Aorta (tissue), 5 donors: Measurements from ENCODE around the gene ZKSCAN8. TPM values are rescaled to one million over a fixed set of nuclear protein-coding genes. Genes with fewer than 3 reads are reported as not detected.

Experiments used
- ATAC-seq: fragments of 200-7000 bp; cut with Tn5 transposase; one replicate; pipeline ENCODE4 v1.9.1; 2022; ENCODE audit warnings: moderate library complexity; ENCODE audit not compliant: low FRiP score
- DNase-seq, 2 donors: peaks; one replicate each; pipeline ENCODE4 v3.0.0-alpha.2; 2020
- H3K27ac ChIP-seq, 2 donors: one replicate each; pipeline ENCODE4 v1.5.1; 2013; ENCODE audit warnings: low read length in 2 of 2, mild to moderate bottlenecking in 2 of 2, moderate library complexity in 2 of 2, control low read depth in 1 of 2, inconsistent platforms in 1 of 2, low read depth in 1 of 2
- H3K27me3 ChIP-seq, 2 donors: one replicate each; pipeline ENCODE4 v1.6.1; 2013; ENCODE audit warnings: control low read depth in 1 of 2, low read length in 1 of 2, mild to moderate bottlenecking in 1 of 2, moderate library complexity in 1 of 2; ENCODE audit not compliant: insufficient read depth in 2 of 2, control insufficient read depth in 1 of 2
- H3K36me3 ChIP-seq, 2 donors: one replicate each; pipeline ENCODE4 v1.6.1; 2013; ENCODE audit warnings: control low read depth in 1 of 2, low read length in 1 of 2, mild to moderate bottlenecking in 1 of 2; ENCODE audit not compliant: insufficient read depth in 2 of 2, control insufficient read depth in 1 of 2
- H3K4me1 ChIP-seq, 2 donors: one replicate each; pipeline ENCODE4 v1.6.1; 2013; ENCODE audit warnings: low read length in 2 of 2, control low read depth in 1 of 2, mild to moderate bottlenecking in 1 of 2, moderate library complexity in 1 of 2; ENCODE audit not compliant: insufficient read depth in 2 of 2, control insufficient read depth in 1 of 2
- H3K4me3 ChIP-seq, 2 donors: one replicate each; pipeline ENCODE4 v1.5.1; 2013; ENCODE audit warnings: low read length in 2 of 2, control low read depth in 1 of 2, mild to moderate bottlenecking in 1 of 2
- H3K9me3 ChIP-seq: one replicate; pipeline ENCODE4 v1.6.1; 2013; ENCODE audit warnings: mild to moderate bottlenecking, low read length; ENCODE audit not compliant: control insufficient read depth
- WGBS, 2 donors: extraction: QIAGEN DNeasy Blood & Tissue Kit; methylation state at CpG; one replicate each; pipeline ENCODE4 v1.1.7; 2013; 5-methylcytosine and 5-hydroxymethylcytosine counted together
- intact Hi-C, 2 donors: fragments of 100-400 bp; cut with DNase I; formaldehyde crosslinking; loops; one replicate each; pipeline versions ENCODE4 v1.14.2 to v1.15.0; 2022
- polyA plus RNA-seq, 2 donors: library from polyadenylated mRNA; stranded (reverse); fragments of 200-250 nt; gene quantifications; one replicate each; pipeline ENCODE4 v1.2.3, GENCODE V29; 2013
- total RNA-seq, 2 donors: library from RNA; stranded (reverse); fragmentation: NEBNext Ultra II Directional; extraction: Animal tissue kit (Norgen Biotek cat#: 25700); gene quantifications; one replicate each; pipeline ENCODE4 v1.2.1, GENCODE V29; 2021
- donor health status: healthy with polysubstance abuse.
- donor health status: Bipolar disorder and iron deficiency.
- donor health status: DM: no; HTN: no; CAD: no.
- donor health status: DM: no; HTN: no; CAD: no.
- donor health status: DM: yes; HTN: yes; CAD: no.

ZKSCAN8 gene
- total and polyA plus RNA-seq, 4 donors: 2.3 to 31.8 (median 16.6) TPM

DNA sequence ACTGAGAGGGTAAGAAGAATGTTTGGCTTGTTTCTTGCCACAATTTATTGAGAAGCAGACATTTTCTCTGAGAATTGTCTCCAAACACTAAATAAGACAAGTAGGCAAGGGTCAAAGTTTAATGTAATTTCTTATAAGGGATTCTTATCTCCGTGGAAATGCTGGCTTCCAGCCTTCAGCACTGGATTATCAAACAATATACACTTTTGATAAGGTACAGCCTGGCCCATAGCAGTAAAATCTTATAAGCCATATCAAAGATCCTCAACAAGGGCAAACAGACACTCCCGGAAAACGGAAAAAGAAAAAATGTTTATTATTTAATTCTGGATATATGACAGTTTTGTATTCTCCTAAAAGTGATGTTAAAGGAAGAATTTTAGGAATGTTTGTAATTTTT is 64.8 kb downstream of the ZKSCAN8 start:
- WGBS, 2 donors: 41 to 46% methylated on average over 3 of the region's 3 CpGs
- Histone ChIP-seq H3K27me3 (no peaks in the 10 kb centered on the region), H3K36me3 (no peaks in the 10 kb centered on the region), H3K27ac (no peak overlapping the region), H3K4me1 (no peaks in the 10 kb centered on the region), H3K9me3 (peaks cover 4% of the 10 kb centered on the region), H3K4me3 (no peak overlapping the region)
- ATAC-seq (no peak), DNase-seq (no peak)
- intact Hi-C loops: no loop called here

DNA sequence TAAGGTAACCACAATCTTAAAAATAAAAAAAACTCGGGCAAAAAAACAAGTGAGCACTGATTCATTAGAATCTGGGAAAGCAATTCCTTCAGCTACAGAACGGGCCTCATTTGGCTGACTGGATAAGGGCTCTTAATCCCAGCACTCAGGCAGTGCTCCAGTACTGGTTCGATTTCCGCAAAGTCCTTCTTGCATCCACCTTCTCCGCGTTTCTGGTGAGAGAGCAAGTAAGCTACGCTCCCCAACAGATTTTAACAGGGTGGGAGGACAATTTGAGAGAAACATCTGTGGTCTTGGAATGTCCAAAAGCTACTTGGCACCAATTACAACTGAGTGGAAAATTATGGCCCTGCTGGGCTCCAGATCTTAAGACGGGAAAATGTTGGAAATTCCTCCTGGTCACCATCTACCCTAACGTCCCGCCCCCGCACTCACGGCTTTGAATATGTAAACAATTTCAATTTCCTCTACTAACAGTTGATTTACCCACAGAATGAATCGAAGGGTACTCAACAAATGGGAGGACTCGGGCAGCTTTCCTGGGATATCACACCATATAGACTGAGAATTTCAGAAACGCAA is 65.3 kb downstream of the ZKSCAN8 start:
- Histone ChIP-seq H3K36me3 (no peaks in the 10 kb centered on the region), H3K27me3 (no peaks in the 10 kb centered on the region), H3K9me3 (peaks cover 4% of the 10 kb centered on the region), H3K27ac (no peak overlapping the region), H3K4me3 (no peak overlapping the region), H3K4me1 (no peaks in the 10 kb centered on the region)
- WGBS, 2 donors: 12 to 14% methylated on average over 15 of the region's 15 CpGs
- DNase-seq (no peak), ATAC-seq (no peak)
- intact Hi-C loops: no loop called here

DNA sequence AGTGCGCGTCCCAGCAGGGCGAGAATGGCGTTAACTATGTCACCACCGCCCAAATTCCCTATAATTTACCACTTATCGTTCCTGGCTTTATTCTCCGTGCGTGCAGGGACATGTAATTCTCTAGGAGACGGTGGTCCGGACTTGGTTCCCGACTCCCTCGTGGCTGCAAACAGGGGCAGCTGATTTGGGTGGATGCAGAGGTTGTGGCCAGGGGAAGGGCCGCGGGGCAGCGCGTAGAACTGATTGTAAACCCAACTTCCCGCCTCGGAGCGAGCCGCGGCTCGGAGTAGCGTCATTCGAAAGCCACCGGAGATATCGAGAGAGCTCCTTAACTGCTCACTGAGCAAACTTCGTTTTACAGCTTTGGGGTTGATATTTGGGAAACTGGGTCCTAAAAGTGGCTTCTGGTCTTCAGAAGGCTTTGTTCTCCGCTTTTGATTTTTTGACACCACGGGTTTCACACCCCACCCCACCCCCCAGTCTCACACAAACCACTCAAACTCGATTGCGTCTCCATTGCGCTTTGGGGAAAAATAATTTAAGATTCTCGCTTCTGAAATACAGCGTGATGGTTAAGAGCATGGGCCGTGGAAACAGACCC is 65.9 kb downstream of the ZKSCAN8 start:
- WGBS, 2 donors: 2% methylated on average over 35 of the region's 35 CpGs
- intact Hi-C loops: no loop called here
- no peak overlapping the region for H3K4me3 ChIP-seq
- DNase-seq (peak in 1 of 2 donors; percentile 56), ATAC-seq (no peak)
- no peaks in the 10 kb centered on the region for H3K36me3 ChIP-seq
- no peaks in the 10 kb centered on the region for H3K4me1 ChIP-seq
- H3K27ac ChIP-seq: no peak overlapping the region
- peaks cover 4% of the 10 kb centered on the region for H3K9me3 ChIP-seq
- no peaks in the 10 kb centered on the region for H3K27me3 ChIP-seq

DNA sequence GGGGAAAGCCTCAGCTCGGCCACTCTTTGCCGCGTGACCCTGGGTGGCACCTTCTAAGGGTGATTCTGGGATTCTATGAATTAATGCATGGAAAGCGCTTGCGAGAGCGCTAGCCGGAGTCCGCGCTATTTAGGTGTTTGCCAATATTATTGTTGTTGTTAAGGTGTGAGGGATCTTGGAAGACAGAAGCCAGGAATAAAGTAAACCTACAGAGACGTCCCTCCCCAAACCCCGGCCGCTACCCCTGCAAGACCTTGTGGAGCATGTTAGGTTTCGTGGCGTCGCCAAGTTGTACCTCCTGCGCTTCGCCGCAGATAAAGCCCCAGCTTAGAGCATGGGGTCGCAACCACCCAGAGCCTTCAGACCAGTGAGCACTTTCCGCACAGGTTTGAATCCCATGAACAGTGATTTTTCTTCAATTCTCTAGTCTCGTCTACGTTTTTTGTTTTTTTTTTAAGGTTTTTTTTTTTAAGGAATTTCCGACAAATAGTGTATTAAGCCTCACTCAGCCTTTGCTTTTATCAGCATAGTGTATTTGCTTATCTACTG is 66.5 kb downstream of the ZKSCAN8 start:
- no peaks in the 10 kb centered on the region for H3K4me1 ChIP-seq
- H3K36me3 ChIP-seq: no peaks in the 10 kb centered on the region
- 5 to 9% methylated on average over 23 of the region's 23 CpGs for WGBS, 2 donors
- no peak overlapping the region for H3K4me3 ChIP-seq
- H3K27me3 ChIP-seq: no peaks in the 10 kb centered on the region
- no peak for DNase-seq
- H3K27ac ChIP-seq: no peak overlapping the region
- no peak for ATAC-seq
- peaks cover 2% of the 10 kb centered on the region for H3K9me3 ChIP-seq
- intact Hi-C loops: no loop called here

Other genes with a start within 250 kb of the ZKSCAN8 start
- not detected for gene OR2B2, start 229.5 kb upstream of the ZKSCAN8 start, total RNA-seq
- gene OR2B2, start 229.5 kb upstream of the ZKSCAN8 start, polyA plus RNA-seq: not detected
- not detected for gene OR2B6, start 184.6 kb upstream of the ZKSCAN8 start, total RNA-seq
- not detected for gene OR2B6, start 184.6 kb upstream of the ZKSCAN8 start, polyA plus RNA-seq
- under 1 TPM; 0.24 to 0.42 TPM for gene ZNF165, start 61.3 kb upstream of the ZKSCAN8 start, total RNA-seq
- 1 to 10 TPM in 1 of 2 donors, under 1 TPM in 1; 0.61 to 2.1 TPM for gene ZNF165, start 61.3 kb upstream of the ZKSCAN8 start, polyA plus RNA-seq
- gene ZSCAN16, start 17.3 kb upstream of the ZKSCAN8 start, total RNA-seq: 1 to 10 TPM; 4.4 to 5.0 TPM
- 1 to 10 TPM; 4.5 to 7.3 TPM for gene ZSCAN16, start 17.3 kb upstream of the ZKSCAN8 start, polyA plus RNA-seq
- 10 to 100 TPM; 15.4 to 18.5 TPM for gene ZSCAN9, start 83.4 kb downstream of the ZKSCAN8 start, total RNA-seq
- gene ZSCAN9, start 83.4 kb downstream of the ZKSCAN8 start, polyA plus RNA-seq: 10 to 100 TPM in 1 of 2 donors, 1 to 10 TPM in 1; 4.4 to 14.0 TPM
- gene ZKSCAN4, start 110.4 kb downstream of the ZKSCAN8 start, total RNA-seq: 1 to 10 TPM; 4.0 to 6.8 TPM
- gene ZKSCAN4, start 110.4 kb downstream of the ZKSCAN8 start, polyA plus RNA-seq: 1 to 10 TPM; 2.5 to 3.6 TPM
- gene NKAPL, start 117.4 kb downstream of the ZKSCAN8 start, total RNA-seq: 1 to 10 TPM; 1.6 to 3.2 TPM
- 1 to 10 TPM; 1.9 to 4.3 TPM for gene NKAPL, start 117.4 kb downstream of the ZKSCAN8 start, polyA plus RNA-seq
- gene ZSCAN26, start 125.3 kb downstream of the ZKSCAN8 start, total RNA-seq: 10 to 100 TPM; 15.7 to 22.8 TPM
- gene ZSCAN26, start 125.3 kb downstream of the ZKSCAN8 start, polyA plus RNA-seq: 10 to 100 TPM; 15.9 to 16.1 TPM
- gene PGBD1, start 139.7 kb downstream of the ZKSCAN8 start, total RNA-seq: 1 to 10 TPM; 6.2 to 6.7 TPM
- 1 to 10 TPM; 3.5 to 7.2 TPM for gene PGBD1, start 139.7 kb downstream of the ZKSCAN8 start, polyA plus RNA-seq
- 10 to 100 TPM in 1 of 2 donors, 1 to 10 TPM in 1; 8.3 to 10.9 TPM for gene ZSCAN31, start 194.3 kb downstream of the ZKSCAN8 start, total RNA-seq
- gene ZSCAN31, start 194.3 kb downstream of the ZKSCAN8 start, polyA plus RNA-seq: 1 to 10 TPM; 4.4 to 7.6 TPM
- 1 to 10 TPM; 4.2 to 8.6 TPM for gene ZKSCAN3, start 208.1 kb downstream of the ZKSCAN8 start, total RNA-seq
- gene ZKSCAN3, start 208.1 kb downstream of the ZKSCAN8 start, polyA plus RNA-seq: 1 to 10 TPM in 1 of 2 donors, under 1 TPM in 1; 0.50 to 2.7 TPM